H9 (cell line): ENCODE results near the gene PSMB8. TPM values are rescaled to one million over a fixed set of nuclear protein-coding genes. Genes with fewer than 3 reads are reported as not detected.

ENCODE experiments used
- DNase-seq: peaks from one replicate; pipeline ENCODE4 v3.0.0-alpha.2; 2017
- H2AFZ ChIP-seq: one replicate; pipeline ENCODE4 v1.6.1; 2013; ENCODE audit warnings: mild to moderate bottlenecking, low read length, control low read depth, moderate library complexity
- H2AK5ac ChIP-seq: 2 replicates; pipeline ENCODE4 v1.6.1; 2013; ENCODE audit warnings: low read length, control low read depth, mixed read lengths; ENCODE audit not compliant: insufficient read length
- H2BK120ac ChIP-seq: one replicate; pipeline ENCODE4 v1.6.1; 2013; ENCODE audit warnings: low read depth, mild to moderate bottlenecking, low read length, control low read depth, inconsistent platforms; ENCODE audit not compliant: poor library complexity, severe bottlenecking
- H2BK12ac ChIP-seq: 2 replicates; pipeline ENCODE4 v1.6.1; 2013; ENCODE audit warnings: low read length, control low read depth, mixed read lengths, low read depth; ENCODE audit not compliant: insufficient read length
- H2BK15ac ChIP-seq: 2 replicates; pipeline ENCODE4 v1.6.1; 2013; ENCODE audit warnings: low read depth, low read length, control low read depth
- H2BK20ac ChIP-seq: one replicate; pipeline ENCODE4 v1.6.1; 2013; ENCODE audit warnings: low read depth, mild to moderate bottlenecking, low read length, control low read depth, inconsistent platforms; ENCODE audit not compliant: poor library complexity, severe bottlenecking
- H2BK5ac ChIP-seq: 2 replicates; pipeline ENCODE4 v1.6.1; 2013; ENCODE audit warnings: low read length, control low read depth, mixed read lengths; ENCODE audit not compliant: insufficient read length
- H3K14ac ChIP-seq: 2 replicates; pipeline ENCODE4 v1.6.1; 2013; ENCODE audit warnings: low read length, control low read depth; ENCODE audit not compliant: insufficient read depth
- H3K18ac ChIP-seq: 2 replicates; pipeline ENCODE4 v1.6.1; 2013; ENCODE audit warnings: low read depth, mild to moderate bottlenecking, mixed read lengths, low read length, control low read depth; ENCODE audit not compliant: insufficient read length
- H3K23ac ChIP-seq: 2 replicates; pipeline ENCODE4 v1.6.1; 2013; ENCODE audit warnings: low read length, control low read depth, mixed read lengths, low read depth; ENCODE audit not compliant: insufficient read length
- H3K23me2 ChIP-seq: 2 replicates; pipeline ENCODE4 v1.6.1; 2013; ENCODE audit warnings: low read depth, mild to moderate bottlenecking, mixed read lengths, low read length, control low read depth; ENCODE audit not compliant: insufficient read length, poor library complexity, severe bottlenecking
- H3K27ac ChIP-seq: 2 replicates; pipeline ENCODE4 v1.5.1; 2013; ENCODE audit warnings: low read length, control low read depth, mixed read lengths, low read depth; ENCODE audit not compliant: insufficient read length
- H3K27me3 ChIP-seq: 2 replicates; pipeline ENCODE4 v1.6.1; 2013; ENCODE audit warnings: low read length, control low read depth, inconsistent platforms; ENCODE audit not compliant: insufficient read depth
- H3K4ac ChIP-seq: 2 replicates; pipeline ENCODE4 v1.6.1; 2013; ENCODE audit warnings: low read depth, mild to moderate bottlenecking, control low read depth, inconsistent platforms, low read length, moderate library complexity
- H3K4me1 ChIP-seq: 2 replicates; pipeline ENCODE4 v1.6.1; 2013; ENCODE audit warnings: low read length, control low read depth, inconsistent platforms; ENCODE audit not compliant: insufficient read depth
- H3K4me2 ChIP-seq: 2 replicates; pipeline ENCODE4 v1.6.1; 2013; ENCODE audit warnings: low read length, control low read depth, mixed read lengths; ENCODE audit not compliant: insufficient read length, insufficient read depth
- H3K56ac ChIP-seq: 2 replicates; pipeline ENCODE4 v1.6.1; 2013; ENCODE audit warnings: low read depth, mild to moderate bottlenecking, mixed read lengths, low read length, control low read depth; ENCODE audit not compliant: insufficient read length
- H3K79me1 ChIP-seq: 2 replicates; pipeline ENCODE4 v1.6.1; 2013; ENCODE audit warnings: low read depth, mild to moderate bottlenecking, moderate library complexity, low read length, control low read depth, inconsistent platforms; ENCODE audit not compliant: insufficient read depth, poor library complexity, severe bottlenecking
- H3K79me2 ChIP-seq: 2 replicates; pipeline ENCODE4 v1.6.1; 2013; ENCODE audit warnings: low read length, control low read depth, inconsistent platforms; ENCODE audit not compliant: insufficient read depth
- H3K9ac ChIP-seq: 2 replicates; pipeline ENCODE4 v1.6.1; 2013; ENCODE audit warnings: low read length, control low read depth, mixed read lengths; ENCODE audit not compliant: insufficient read length; ENCODE audit errors: extremely low read depth
- H3K9me3 ChIP-seq: one replicate; pipeline ENCODE4 v1.6.1; 2013; ENCODE audit warnings: low read depth, low read length, inconsistent platforms; ENCODE audit not compliant: control insufficient read depth
- H3T11ph ChIP-seq: one replicate; pipeline ENCODE4 v1.6.1; 2013; ENCODE audit warnings: mild to moderate bottlenecking, low read length, control low read depth, inconsistent platforms
- H4K20me1 ChIP-seq: one replicate; pipeline ENCODE4 v1.6.1; 2013; ENCODE audit not compliant: control insufficient read depth, insufficient read length, insufficient read depth
- H4K5ac ChIP-seq: 2 replicates; pipeline ENCODE4 v1.6.1; 2013; ENCODE audit warnings: low read depth, mild to moderate bottlenecking, mixed read lengths, low read length, control low read depth; ENCODE audit not compliant: insufficient read length
- H4K8ac ChIP-seq: replicated peaks from 2 replicates; pipeline ENCODE4 v1.6.1; 2013; ENCODE audit warnings: low read length, control low read depth, mixed read lengths, low read depth; ENCODE audit not compliant: insufficient read length
- H4K91ac ChIP-seq: 2 replicates; pipeline ENCODE4 v1.6.1; 2013; ENCODE audit warnings: low read depth, mild to moderate bottlenecking, moderate library complexity, mixed read lengths, low read length, control low read depth; ENCODE audit not compliant: insufficient read length
- H3K27ac Mint-ChIP-seq, 3 experiments: 2 replicates in 2 of 3; 3 replicates in 1 of 3; pipeline ENCODE4 v1.8.0; 2020 to 2021; ENCODE audit warnings: mixed read lengths in 3 of 3, mild to moderate bottlenecking in 1 of 3, moderate library complexity in 1 of 3
- H3K27me3 Mint-ChIP-seq: 2 replicates; pipeline ENCODE4 v1.8.0; 2021; ENCODE audit warnings: low read depth, mild to moderate bottlenecking, moderate library complexity, mixed read lengths
- H3K36me3 Mint-ChIP-seq, 3 experiments: 2 replicates in 2 of 3; 3 replicates in 1 of 3; pipeline ENCODE4 v1.8.0; 2020 to 2021; ENCODE audit warnings: low read depth in 3 of 3, mixed read lengths in 3 of 3; ENCODE audit not compliant: insufficient read depth in 1 of 3
- H3K4me1 Mint-ChIP-seq, 2 experiments: 2 replicates each; pipeline ENCODE4 v1.8.0; 2020; ENCODE audit warnings: mixed read lengths in 2 of 2
- H3K4me3 Mint-ChIP-seq, 2 experiments: 2 replicates in 1 of 2; 3 replicates in 1 of 2; pipeline ENCODE4 v1.8.0; 2020 to 2021; ENCODE audit warnings: mild to moderate bottlenecking in 2 of 2, mixed read lengths in 2 of 2, moderate library complexity in 1 of 2
- H3K9me3 Mint-ChIP-seq, 2 experiments: 2 replicates in 1 of 2; 3 replicates in 1 of 2; pipeline ENCODE4 v1.8.0; 2020; ENCODE audit warnings: mild to moderate bottlenecking in 2 of 2, mixed read lengths in 2 of 2, moderate library complexity in 1 of 2
- CTCF ChIP-seq: fragments of 200-600 bp; sonication (generic); conservative IDR thresholded peaks from 3 replicates; pipeline ENCODE4 v1.8.0; 2021; ENCODE audit warnings: antibody characterized with exemption, mild to moderate bottlenecking
- WGBS: extraction: QIAGEN DNeasy Blood & Tissue Kit; methylation state at CpG from one replicate; pipeline ENCODE4 v1.1.7; 2013; ENCODE audit warnings: missing lambda C conversion rate, low lambda C conversion rate, mixed read lengths; ENCODE audit not compliant: insufficient read length; ENCODE audit errors: extremely low coverage; 5-methylcytosine and 5-hydroxymethylcytosine counted together
- total RNA-seq: library from RNA; stranded (reverse); gene quantifications from 2 replicates; pipeline ENCODE4 v1.2.1, GENCODE V29; 2021

Gene PSMB8
- total RNA-seq, 1 experiment from 2014 or later = 19.1 TPM

GRCh38 chr6:32829495-32829894 is 14.4 kb downstream of the PSMB8 start:
- H3K79me2 ChIP-seq = no peaks in the 10 kb centered on the region
- H3T11ph ChIP-seq = no peak overlapping the region
- H3K27me3 ChIP-seq = no peaks in the 10 kb centered on the region
- H3K4ac ChIP-seq = no peak overlapping the region
- H3K56ac ChIP-seq = no peak overlapping the region
- no peak overlapping the region for H3K4me2 ChIP-seq
- Mint-ChIP-seq H3K4me1 (peaks cover 6 to 8% of the 10 kb centered on the region in 2 experiments; a peak in 3 of 4 replicates), H3K27ac (no peak overlapping the region; a peak in 2 of 7 replicates), H3K9me3 (no peaks in the 10 kb centered on the region), H3K4me3 (no peak overlapping the region), H3K36me3 (peaks cover 5 to 16% (median 11%) of the 10 kb centered on the region in 3 experiments; a peak in 5 of 7 replicates), H3K27me3 (no peaks in the 10 kb centered on the region)
- H2BK5ac ChIP-seq = no peak overlapping the region
- H3K14ac ChIP-seq = no peak overlapping the region
- H2BK12ac ChIP-seq = no peak overlapping the region
- no peak overlapping the region for H3K9ac ChIP-seq
- H2BK15ac ChIP-seq = no peak overlapping the region
- H3K27ac ChIP-seq = no peak overlapping the region
- no peak overlapping the region for H4K8ac ChIP-seq
- H4K5ac ChIP-seq = no peak overlapping the region
- no peaks in the 10 kb centered on the region for H3K4me1 ChIP-seq
- H4K91ac ChIP-seq = no peak overlapping the region
- H3K23ac ChIP-seq = no peak overlapping the region
- H3K9me3 ChIP-seq = no peaks in the 10 kb centered on the region
- no peak for TF ChIP-seq CTCF
- no peak overlapping the region for H2AFZ ChIP-seq
- no peaks in the 10 kb centered on the region for H4K20me1 ChIP-seq
- H2AK5ac ChIP-seq = no peak overlapping the region
- no peak for DNase-seq
- no peak overlapping the region for H2BK20ac ChIP-seq
- no peak overlapping the region for H3K18ac ChIP-seq
- no CpG with 5 or more reads among the region's 7 CpGs for WGBS
- no peaks in the 10 kb centered on the region for H3K79me1 ChIP-seq
- no peak overlapping the region for H2BK120ac ChIP-seq
- no peaks in the 10 kb centered on the region for H3K23me2 ChIP-seq
